ENCODE results near the gene SF3B5.

The SF3B5 gene

GRCh38 chr6:144073024-144073423 lies 22.3 kb downstream of the SF3B5 start:
- in situ Hi-C loops (cut with HindIII; ENCODE audit: low sequenced_read_pairs): no loop called here
- TF ChIP-seq CTCF (IDR thresholded peaks at IDR 0.05; ENCODE audit: low read depth, low read length): no peak

GRCh38 chr6:144069506-144069905 lies 25.9 kb downstream of the SF3B5 start:
- in situ Hi-C loops (cut with HindIII; ENCODE audit: low sequenced_read_pairs): no loop called here
- H3K4me3 ChIP-seq (ENCODE audit: low read depth, low read length): no peak overlapping the region
- DNase-seq (ENCODE audit: low read depth, low spot score): no peak
- no peak for TF ChIP-seq CTCF (IDR thresholded peaks at IDR 0.05; ENCODE audit: low read depth, low read length)

More at GRCh38 chr6:144073024-144073423, 22.3 kb downstream of the SF3B5 start:
- no peak overlapping the region for H3K4me3 ChIP-seq (ENCODE audit: low read depth, low read length)
- DNase-seq (ENCODE audit: low read depth, low spot score): no peak

- no peak overlapping the region for H3K4me3 ChIP-seq (ENCODE audit: low read depth, low read length)
- in situ Hi-C loops (cut with HindIII; ENCODE audit: low sequenced_read_pairs): no loop called here
- no peak for DNase-seq (ENCODE audit: low read depth, low spot score)
- TF ChIP-seq CTCF (IDR thresholded peaks at IDR 0.05; ENCODE audit: low read depth, low read length): no peak
Measured at GRCh38 chr6:144068794-144069193, 26.6 kb downstream of the SF3B5 start.

GRCh38 chr6:144066741-144067484 lies 28.5 kb downstream of the SF3B5 start:
- no peak for TF ChIP-seq CTCF (IDR thresholded peaks at IDR 0.05; ENCODE audit: low read depth, low read length)
- in situ Hi-C loops (cut with HindIII; ENCODE audit: low sequenced_read_pairs): no loop called here
- no peak overlapping the region for H3K4me3 ChIP-seq (ENCODE audit: low read depth, low read length)
- no peak for DNase-seq (ENCODE audit: low read depth, low spot score)

GRCh38 chr6:144066255-144066654 lies 29.1 kb downstream of the SF3B5 start:
- no peak for TF ChIP-seq CTCF (IDR thresholded peaks at IDR 0.05; ENCODE audit: low read depth, low read length)
- no peak overlapping the region for H3K4me3 ChIP-seq (ENCODE audit: low read depth, low read length)
- in situ Hi-C loops (cut with HindIII; ENCODE audit: low sequenced_read_pairs): no loop called here
- DNase-seq (ENCODE audit: low read depth, low spot score): no peak

GRCh38 chr6:144065213-144065660 lies 30.1 kb downstream of the SF3B5 start:
- in situ Hi-C loops (cut with HindIII; ENCODE audit: low sequenced_read_pairs): no loop called here
- H3K4me3 ChIP-seq (ENCODE audit: low read depth, low read length): no peak overlapping the region
- TF ChIP-seq CTCF (IDR thresholded peaks at IDR 0.05; ENCODE audit: low read depth, low read length): no peak
- DNase-seq (ENCODE audit: low read depth, low spot score): no peak

Data from astrocyte of the spinal cord (primary cell).